Activated CD4-positive, alpha-beta T cell treated with anti-CD3 and anti-CD28 coated beads, Interleukin-2, amount 10 ng/mL, durations not matched to agents 7 days and 5 days (primary cell): ENCODE measurements around the gene HINFP. TPM values are rescaled to one million over a fixed set of nuclear protein-coding genes. Genes with fewer than 3 reads are reported as not detected.
"Not testable (repeated sequence)": the region's sequence is repeated elsewhere in the genome, so short reads cannot be mapped to it uniquely, and the experiment has no call there.

Experiments used
- CTCF ChIA-PET: fragments of 350-600 bp; sonication (Branson Sonifier 250); formaldehyde crosslinking; loops from one replicate; lab custom pipeline; 2021; ENCODE audit warnings: antibody characterized with exemption; lab: Charles Lee
- POLR2A ChIA-PET: fragments of 350-600 bp; sonication (Branson Sonifier 250); formaldehyde crosslinking; loops from one replicate; lab custom pipeline; 2021; ENCODE audit warnings: antibody characterized with exemption; lab: Charles Lee
- DNase-seq: peaks from one replicate; pipeline ENCODE4 v3.0.0-alpha.2; 2020
- H3K27ac Mint-ChIP-seq: one replicate; pipeline ENCODE4 v1.8.0; 2021; ENCODE audit warnings: mild to moderate bottlenecking, moderate library complexity, mixed read lengths
- H3K27me3 Mint-ChIP-seq: one replicate; pipeline ENCODE4 v1.8.0; 2021; ENCODE audit warnings: mixed read lengths
- H3K36me3 Mint-ChIP-seq: one replicate; pipeline ENCODE4 v1.8.0; 2021; ENCODE audit warnings: low read depth, mixed read lengths
- H3K4me1 Mint-ChIP-seq: one replicate; pipeline ENCODE4 v1.8.0; 2021; ENCODE audit warnings: mixed read lengths
- H3K4me3 Mint-ChIP-seq: one replicate; pipeline ENCODE4 v1.8.0; 2021; ENCODE audit warnings: mild to moderate bottlenecking, moderate library complexity, mixed read lengths
- H3K9me3 Mint-ChIP-seq: one replicate; pipeline ENCODE4 v1.8.0; 2021; ENCODE audit warnings: mixed read lengths
- total RNA-seq, 2 experiments: library from RNA; stranded (reverse); gene quantifications; one replicate each; pipeline ENCODE4 v1.2.3, GENCODE V29; 2021

HINFP gene
- total RNA-seq, 2 experiments from 2014 or later = 47.6 to 48.0 TPM

DNA sequence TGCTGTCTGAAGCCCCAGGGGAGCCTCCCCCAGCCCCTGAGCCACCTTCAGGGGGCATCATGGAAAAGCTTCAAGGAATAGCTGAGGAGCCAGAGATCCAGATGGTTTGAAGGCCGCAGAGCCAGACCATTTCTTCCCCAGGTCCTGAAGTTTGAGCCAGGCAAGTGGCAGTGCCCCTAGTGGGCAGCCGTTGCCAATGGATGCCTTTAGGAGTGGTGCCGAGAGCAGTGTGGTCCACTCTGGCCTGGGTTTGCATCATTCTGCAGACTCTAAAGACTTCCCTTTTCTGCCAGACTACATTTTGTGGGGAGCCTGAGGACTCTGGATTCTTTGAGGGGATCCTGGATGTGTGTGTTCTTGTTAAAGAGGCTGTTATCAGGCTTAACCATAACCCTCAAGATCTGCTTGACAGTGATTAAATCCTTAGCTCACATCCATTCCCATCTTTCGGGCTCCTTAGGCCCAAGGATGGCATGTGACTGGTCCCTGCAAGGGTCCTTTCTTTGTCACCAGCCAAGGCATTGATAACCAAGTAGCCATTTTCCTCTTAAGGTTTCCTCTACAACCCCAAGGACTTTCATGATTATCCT, 13.1 kb downstream of the HINFP start:
- ChIA-PET POLR2A (no interaction called here), CTCF (interaction anchor here (1.2 kb wide), 1 partner anchor 28 kb away, joined by 3 read pairs; no protein-coding TSS in a partner anchor)
- H3K27me3 Mint-ChIP-seq = peaks cover 13% of the 10 kb centered on the region
- no peak overlapping the region for H3K27ac Mint-ChIP-seq
- peaks cover 39% of the 10 kb centered on the region for H3K36me3 Mint-ChIP-seq
- H3K4me3 Mint-ChIP-seq = no peak overlapping the region
- H3K4me1 Mint-ChIP-seq = no peaks in the 10 kb centered on the region
- no peaks in the 10 kb centered on the region for H3K9me3 Mint-ChIP-seq
- DNase-seq = no peak

DNA sequence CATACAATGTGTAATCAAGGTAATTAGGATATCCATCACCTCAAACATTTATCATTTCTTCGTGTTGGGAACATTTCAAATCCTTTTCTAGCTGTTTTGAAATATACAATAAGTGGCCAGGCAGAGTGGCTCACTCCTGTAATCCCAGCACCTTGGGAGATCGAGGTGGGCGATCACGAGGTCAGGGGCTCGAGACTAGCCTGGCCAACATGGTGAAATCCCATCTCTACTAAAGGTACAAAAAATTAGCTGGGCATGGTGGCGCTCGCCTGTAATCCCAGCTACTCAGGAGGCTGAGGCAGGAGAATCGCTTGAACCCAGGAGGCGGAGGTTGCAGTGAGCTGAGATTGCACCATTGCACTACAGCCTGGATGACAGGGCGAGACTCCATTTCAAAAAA, 17.9 kb downstream of the HINFP start:
- H3K27me3 Mint-ChIP-seq = peaks cover 25% of the 10 kb centered on the region
- H3K9me3 Mint-ChIP-seq, H3K27ac Mint-ChIP-seq, H3K36me3 Mint-ChIP-seq, H3K4me1 Mint-ChIP-seq, H3K4me3 Mint-ChIP-seq, POLR2A ChIA-PET, DNase-seq: not testable (repeated sequence)
- CTCF ChIA-PET = interaction anchor here (1.0 to 1.9 kb wide), 3 partner anchors 13 to 56 kb away, joined by 4 to 5 read pairs (median 4); no protein-coding TSS in a partner anchor

DNA sequence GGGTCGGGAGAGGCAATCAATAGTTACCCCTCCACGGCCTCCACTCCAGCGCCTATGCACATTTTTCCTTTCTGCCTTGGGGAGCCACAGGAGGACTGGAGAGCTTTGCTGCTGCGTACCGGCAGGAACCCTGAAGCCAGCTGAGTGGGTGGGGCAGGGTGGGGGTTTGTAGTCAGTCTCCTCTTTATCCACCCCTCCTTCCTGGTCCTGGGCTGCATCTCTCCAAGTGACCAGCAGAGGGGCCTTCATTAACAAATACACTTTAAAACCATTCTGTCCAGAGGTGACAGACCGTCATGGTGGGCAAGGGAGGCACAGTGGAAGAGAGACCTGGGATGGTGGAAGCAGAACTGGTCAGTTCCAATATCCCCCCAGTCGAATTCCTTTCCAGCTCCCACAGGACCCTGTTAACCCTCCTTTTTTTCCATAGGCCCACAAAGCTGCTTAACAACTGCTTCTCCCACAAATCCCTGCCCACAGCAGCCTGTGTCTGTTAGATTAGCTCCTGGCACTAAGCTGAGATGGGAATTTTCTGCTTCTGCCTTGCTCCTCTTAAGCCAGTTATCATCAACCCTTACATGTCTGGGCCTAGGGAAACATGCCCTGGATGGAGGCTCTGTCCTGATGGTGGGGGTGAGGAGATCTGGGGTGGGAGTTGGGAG, 23.6 kb downstream of the HINFP start:
- Mint-ChIP-seq H3K27me3 (peaks cover 46% of the 10 kb centered on the region), H3K9me3 (no peaks in the 10 kb centered on the region), H3K4me1 (peaks cover 8% of the 10 kb centered on the region), H3K27ac (no peak overlapping the region), H3K36me3 (no peaks in the 10 kb centered on the region), H3K4me3 (no peak overlapping the region)
- ChIA-PET POLR2A (no interaction called here), CTCF (interaction anchor here (0.7 to 2.1 kb wide), 9 partner anchors 8 to 122 kb away, joined by 3 to 7 read pairs (median 3); no protein-coding TSS in a partner anchor)
- peak; percentile 34 for DNase-seq

DNA sequence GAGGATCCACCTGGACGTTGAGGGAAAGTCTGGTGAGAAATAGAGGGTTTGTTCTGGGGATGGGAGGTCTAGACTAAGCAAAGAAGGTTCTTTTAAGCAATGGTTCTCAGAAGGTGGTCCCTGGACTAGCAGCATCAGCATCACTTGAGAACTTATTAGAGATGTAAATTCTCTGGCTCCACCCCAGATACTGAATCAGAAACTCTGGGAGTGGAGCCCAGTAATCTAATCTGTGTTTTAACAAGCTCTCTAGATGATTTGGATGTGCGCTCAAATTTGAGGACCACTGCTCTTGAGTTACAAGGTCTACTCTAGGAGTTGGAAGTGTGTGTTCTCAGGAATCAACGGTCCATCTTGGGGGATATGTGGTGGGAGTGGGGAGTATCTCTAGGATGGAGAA, 24.2 kb downstream of the HINFP start:
- POLR2A ChIA-PET = no interaction called here
- Mint-ChIP-seq H3K4me1 (peaks cover 8% of the 10 kb centered on the region), H3K36me3 (no peaks in the 10 kb centered on the region), H3K27me3 (peaks cover 52% of the 10 kb centered on the region), H3K4me3 (no peak overlapping the region), H3K27ac (no peak overlapping the region), H3K9me3 (no peaks in the 10 kb centered on the region)
- CTCF ChIA-PET = interaction anchor here (0.7 to 1.9 kb wide), 7 partner anchors 9 to 121 kb away, joined by 3 to 7 read pairs (median 3); no protein-coding TSS in a partner anchor
- DNase-seq = no peak

DNA sequence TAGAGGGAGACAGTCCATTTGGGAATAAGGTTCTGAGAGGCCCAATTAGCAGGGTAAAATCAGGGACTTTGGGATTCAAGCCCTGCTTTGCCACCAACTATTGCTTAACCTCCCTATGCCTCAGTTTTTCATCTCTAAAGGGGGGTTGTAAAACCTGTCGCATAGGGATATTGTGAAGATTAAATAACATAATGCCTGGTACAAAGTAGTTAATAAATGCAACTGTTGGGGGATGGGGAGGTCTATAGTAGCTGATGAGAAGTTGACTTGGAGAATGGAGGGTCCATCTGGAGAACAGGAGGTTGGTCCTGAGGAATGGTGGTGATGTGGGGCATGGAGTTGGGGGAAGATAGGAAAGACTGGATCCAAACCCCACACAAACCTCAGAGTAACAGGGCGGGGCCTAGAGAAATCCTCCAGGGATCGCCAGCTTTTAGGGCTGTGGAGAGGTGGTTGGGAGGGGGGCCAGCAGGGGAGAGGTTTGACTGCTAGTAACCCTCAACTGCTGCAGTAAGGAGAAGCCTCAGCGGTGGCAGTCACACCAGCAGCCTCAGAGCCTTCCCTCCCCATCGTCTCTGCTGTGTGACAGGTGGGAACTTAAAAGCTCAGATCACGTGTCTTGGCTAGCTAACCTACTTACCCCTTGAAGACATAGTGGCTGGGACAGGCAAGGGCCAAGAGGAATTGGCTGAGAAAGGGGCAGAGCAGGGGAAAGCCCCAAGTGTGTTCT, 26.4 kb downstream of the HINFP start:
- DNase-seq = no peak
- ChIA-PET POLR2A (interaction anchor here (0.5 kb wide), 1 partner anchor 119 kb away, joined by 3 read pairs; no protein-coding TSS in a partner anchor), CTCF (interaction anchor here (0.7 to 1.6 kb wide), 5 partner anchors 10 to 233 kb away, joined by 3 to 7 read pairs (median 3); no protein-coding TSS in a partner anchor)
- Mint-ChIP-seq H3K27me3 (peaks cover 62% of the 10 kb centered on the region), H3K27ac (peak overlapping the region; percentile 15), H3K4me1 (peaks cover 8% of the 10 kb centered on the region), H3K36me3 (no peaks in the 10 kb centered on the region), H3K9me3 (no peaks in the 10 kb centered on the region), H3K4me3 (peak overlapping the region; percentile 45)

DNA sequence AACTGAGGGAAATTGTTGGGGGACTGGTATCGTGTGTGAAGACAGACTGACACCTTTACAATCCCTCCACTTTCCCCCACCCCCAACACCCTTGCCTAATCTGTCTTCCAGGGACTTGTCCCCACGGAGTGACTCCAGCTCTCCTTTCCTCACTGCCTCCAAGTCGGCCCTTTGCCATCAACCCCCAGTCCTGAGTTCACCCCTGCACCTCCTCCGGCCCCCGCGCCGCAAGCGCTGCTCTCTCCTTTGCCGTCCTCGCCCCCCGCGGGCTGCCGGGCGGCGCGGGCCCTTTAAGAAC, 27.3 kb downstream of the HINFP start:
- peak overlapping the region; percentile 10 for H3K27ac Mint-ChIP-seq
- no peak for DNase-seq
- CTCF ChIA-PET = interaction anchor here (1.1 to 1.6 kb wide), 6 partner anchors 9 to 48 kb away, joined by 3 to 7 read pairs (median 3); no protein-coding TSS in a partner anchor
- H3K9me3 Mint-ChIP-seq = no peaks in the 10 kb centered on the region
- peak overlapping the region; percentile 65 for H3K4me3 Mint-ChIP-seq
- H3K27me3 Mint-ChIP-seq = peaks cover 57% of the 10 kb centered on the region
- H3K4me1 Mint-ChIP-seq = peaks cover 8% of the 10 kb centered on the region
- POLR2A ChIA-PET = interaction anchor here (0.5 kb wide), 1 partner anchor 118 kb away, joined by 3 read pairs; no protein-coding TSS in a partner anchor
- no peaks in the 10 kb centered on the region for H3K36me3 Mint-ChIP-seq

DNA sequence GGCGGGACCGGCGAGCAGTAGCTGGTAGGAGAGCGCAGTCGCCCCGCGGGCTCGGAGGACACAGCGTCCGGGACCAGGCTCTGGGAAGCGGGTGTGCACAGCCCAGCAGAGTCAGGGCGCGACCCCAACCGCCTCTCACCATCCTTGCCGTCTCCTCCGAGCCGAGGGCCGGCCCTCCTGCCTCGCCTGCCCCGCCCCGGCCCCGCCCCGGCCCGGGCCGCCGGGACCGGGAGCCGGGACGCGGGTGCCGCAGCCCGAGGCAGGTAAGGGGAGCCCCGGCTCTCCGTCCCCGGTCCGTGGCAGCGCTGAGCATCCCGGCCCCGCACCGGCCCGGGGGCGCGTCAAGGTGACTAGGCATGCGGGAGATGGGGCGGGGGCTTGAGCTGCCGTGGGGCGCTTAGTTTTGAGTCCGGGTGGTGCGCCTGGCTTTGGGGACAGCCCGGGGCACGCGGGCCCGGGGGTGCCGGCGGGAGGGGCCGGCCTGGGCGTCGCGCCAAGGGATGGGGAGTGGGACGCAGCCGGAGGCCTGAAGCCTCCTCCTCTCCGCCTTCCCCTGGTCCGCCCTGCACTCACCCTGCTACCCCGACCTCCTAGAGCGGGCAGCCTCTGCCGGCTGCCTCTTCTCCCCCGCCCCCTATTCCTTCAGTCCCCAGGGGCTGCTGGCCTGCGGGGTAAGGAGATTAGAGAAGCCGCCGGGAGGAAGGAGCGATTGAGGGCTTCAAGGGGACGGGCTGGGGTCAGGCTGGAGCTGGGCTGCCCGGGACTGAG, 27.8 kb downstream of the HINFP start, which contains the start of gene ABCG4:
TSS of gene ABCG4 (plus strand) at position 35 of the 768 bp plus-strand sequence. CDS start 914 bp downstream, outside the sequence.
- DNase-seq = peak; percentile 21
- no peaks in the 10 kb centered on the region for H3K36me3 Mint-ChIP-seq
- peak within 1 kb of the TSS; percentile 10 for H3K27ac Mint-ChIP-seq
- peaks cover 8% of the 10 kb centered on the region for H3K4me1 Mint-ChIP-seq
- peak within 1 kb of the TSS; percentile 65 for H3K4me3 Mint-ChIP-seq
- POLR2A ChIA-PET = no interaction called here
- no peaks in the 10 kb centered on the region for H3K9me3 Mint-ChIP-seq
- CTCF ChIA-PET = interaction anchor here (0.6 to 1.8 kb wide), 7 partner anchors 8 to 47 kb away, joined by 3 to 7 read pairs (median 3); partner anchors contain the start of gene NLRX1
- peaks cover 59% of the 10 kb centered on the region for H3K27me3 Mint-ChIP-seq

DNA sequence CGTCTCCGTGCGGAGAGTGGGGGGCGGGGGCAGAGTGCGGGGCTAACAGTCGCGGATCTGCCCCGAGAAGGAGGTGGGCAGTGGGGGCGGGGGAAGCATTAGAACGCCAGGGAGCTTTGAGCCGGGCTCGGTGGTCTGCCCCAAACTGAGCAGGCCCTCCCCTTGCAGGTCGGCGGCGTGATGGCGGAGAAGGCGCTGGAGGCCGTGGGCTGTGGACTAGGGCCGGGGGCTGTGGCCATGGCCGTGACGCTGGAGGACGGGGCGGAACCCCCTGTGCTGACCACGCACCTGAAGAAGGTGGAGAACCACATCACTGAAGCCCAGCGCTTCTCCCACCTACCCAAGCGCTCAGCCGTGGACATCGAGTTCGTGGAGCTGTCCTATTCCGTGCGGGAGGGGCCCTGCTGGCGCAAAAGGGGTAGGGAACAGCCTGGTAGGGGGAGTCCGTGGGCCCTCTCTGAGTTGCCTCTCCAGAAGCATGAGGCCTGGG, 28.5 kb downstream of the HINFP start:
- no peaks in the 10 kb centered on the region for H3K9me3 Mint-ChIP-seq
- peaks cover 59% of the 10 kb centered on the region for H3K27me3 Mint-ChIP-seq

DNA sequence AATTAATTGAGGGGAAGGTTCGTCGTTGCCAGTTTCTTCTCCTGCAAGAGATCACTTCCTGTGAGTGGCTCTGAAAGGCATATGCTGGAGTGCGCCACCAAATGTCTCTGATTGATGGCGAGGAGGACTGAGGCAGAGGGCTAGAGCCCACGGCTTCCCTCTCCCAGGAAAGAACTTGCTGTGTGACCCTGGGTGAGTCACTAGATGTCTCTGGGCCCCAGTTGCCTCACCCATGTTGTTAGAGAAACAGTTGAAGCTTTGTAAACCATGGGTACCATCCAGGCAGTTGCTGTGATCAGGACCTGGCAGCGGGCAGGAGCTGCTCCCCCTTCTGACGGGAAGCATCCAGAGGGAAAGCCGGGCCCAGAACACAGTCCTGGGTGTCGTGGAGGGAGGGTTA, 30.7 kb downstream of the HINFP start:
- ChIA-PET CTCF (interaction anchor here (1.0 to 5.1 kb wide), 9 partner anchors 8 to 204 kb away, joined by 3 to 26 read pairs (median 4); partner anchors contain the start of gene NLRX1), POLR2A (no interaction called here)
- Mint-ChIP-seq H3K36me3 (no peaks in the 10 kb centered on the region), H3K27me3 (peaks cover 53% of the 10 kb centered on the region), H3K4me3 (no peak overlapping the region), H3K27ac (peak overlapping the region; percentile 15), H3K9me3 (no peaks in the 10 kb centered on the region), H3K4me1 (peaks cover 13% of the 10 kb centered on the region)
- DNase-seq = no peak

More for the DNA sequence above, 28.5 kb downstream of the HINFP start:
- CTCF ChIA-PET = interaction anchor here (0.6 to 1.8 kb wide), 3 partner anchors 9 to 27 kb away, joined by 3 to 7 read pairs (median 3); partner anchors contain the start of gene NLRX1
- H3K4me1 Mint-ChIP-seq = peaks cover 8% of the 10 kb centered on the region
- H3K36me3 Mint-ChIP-seq = no peaks in the 10 kb centered on the region
- POLR2A ChIA-PET = no interaction called here
- no peak overlapping the region for H3K27ac Mint-ChIP-seq
- no peak for DNase-seq
- peak overlapping the region; percentile 29 for H3K4me3 Mint-ChIP-seq

DNA sequence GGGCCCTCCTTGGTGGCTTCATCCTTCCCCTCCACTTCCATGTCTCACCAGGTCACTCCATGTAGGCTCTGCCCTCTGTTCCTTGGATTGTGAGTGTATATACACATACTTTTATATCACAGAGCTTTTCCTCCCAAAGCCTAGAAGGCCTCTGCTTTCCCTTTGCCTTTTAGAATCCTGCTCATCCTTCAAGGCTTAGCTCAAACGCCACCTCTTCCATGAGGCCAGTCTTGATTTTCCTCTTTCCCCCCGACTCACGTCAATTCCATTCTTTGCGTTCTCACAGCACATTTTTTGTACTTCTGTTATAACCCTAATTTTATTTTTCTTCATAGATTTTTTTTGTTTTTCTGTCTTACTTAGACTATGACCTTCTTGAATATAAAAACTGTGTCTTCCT, 31.2 kb downstream of the HINFP start:
- no peak overlapping the region for H3K27ac Mint-ChIP-seq
- DNase-seq = no peak
- ChIA-PET POLR2A (no interaction called here), CTCF (interaction anchor here (1.0 to 5.1 kb wide), 7 partner anchors 8 to 186 kb away, joined by 3 to 26 read pairs (median 4); partner anchors contain the start of gene NLRX1)
- H3K4me3 Mint-ChIP-seq = no peak overlapping the region
- H3K9me3 Mint-ChIP-seq = no peaks in the 10 kb centered on the region
- no peaks in the 10 kb centered on the region for H3K36me3 Mint-ChIP-seq
- peaks cover 13% of the 10 kb centered on the region for H3K4me1 Mint-ChIP-seq
- H3K27me3 Mint-ChIP-seq = peaks cover 48% of the 10 kb centered on the region

DNA sequence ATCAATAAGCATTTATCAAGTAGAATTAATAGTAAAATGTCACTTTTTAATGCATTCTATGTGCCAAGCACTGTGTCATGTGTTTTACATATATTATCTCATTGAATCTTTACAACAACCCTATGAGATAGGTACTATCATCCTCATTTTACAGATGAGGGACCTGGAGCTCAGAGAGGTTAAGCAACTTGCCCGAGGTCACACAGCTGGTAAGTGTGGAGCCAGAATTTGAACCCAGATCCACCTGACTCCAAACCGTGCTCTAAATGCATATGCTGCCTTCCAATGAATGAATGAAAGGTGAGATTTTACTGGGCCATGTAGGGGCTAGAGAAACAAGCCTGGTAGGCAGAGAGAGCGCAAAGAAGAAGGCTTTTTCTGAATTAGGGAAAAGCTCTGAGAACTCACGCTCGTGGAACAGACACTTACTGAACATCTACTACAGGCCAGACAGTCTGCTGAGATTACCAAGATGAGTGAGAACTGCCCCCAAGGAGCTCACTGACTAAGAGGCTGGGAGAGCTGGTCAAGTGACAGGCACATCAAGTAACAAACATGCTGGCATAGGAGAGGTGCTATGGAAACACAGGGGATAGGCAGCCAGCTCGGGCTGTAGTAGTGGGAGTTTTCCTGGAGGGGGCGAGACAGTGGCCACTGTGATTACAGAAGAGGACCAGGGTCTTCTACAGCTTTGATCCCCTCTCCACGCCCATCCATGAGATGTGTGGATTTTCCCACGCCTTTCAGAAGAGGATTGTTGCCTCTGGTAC, 31.9 kb downstream of the HINFP start:
- POLR2A ChIA-PET = no interaction called here

More for the DNA sequence above, 31.9 kb downstream of the HINFP start:
- H3K9me3 Mint-ChIP-seq = no peaks in the 10 kb centered on the region
- no peak overlapping the region for H3K4me3 Mint-ChIP-seq
- CTCF ChIA-PET = interaction anchor here (1.0 to 5.1 kb wide), 5 partner anchors 9 to 170 kb away, joined by 4 to 26 read pairs (median 4); partner anchors contain the start of gene NLRX1
- H3K27me3 Mint-ChIP-seq = peaks cover 41% of the 10 kb centered on the region
- H3K4me1 Mint-ChIP-seq = peaks cover 8% of the 10 kb centered on the region
- no peak overlapping the region for H3K27ac Mint-ChIP-seq
- no peaks in the 10 kb centered on the region for H3K36me3 Mint-ChIP-seq
- no peak for DNase-seq
